Retinal pigment epithelial cell (primary cell): ENCODE results near the gene PER2.
A peak's percentile ranks its signal among the peaks of the same experiment; 100 is the strongest.
"Not testable (repeated sequence)": the region's sequence is repeated elsewhere in the genome, so short reads cannot be mapped to it uniquely, and the experiment has no call there.

Experiments
- DNase-seq: peaks from one replicate; pipeline ENCODE4 v3.0.0-alpha.2; 2010; ENCODE audit warnings: low read depth
- H3K4me3 ChIP-seq: 2 replicates; pipeline ENCODE4 v1.5.1; 2011; ENCODE audit warnings: mild to moderate bottlenecking, low read length, control low read depth, moderate library complexity
- CTCF ChIP-seq: conservative IDR thresholded peaks from 2 replicates; pipeline ENCODE4 v1.5.1; 2011; ENCODE audit warnings: low read depth, low read length, control low read depth, inconsistent platforms

The PER2 gene

GRCh38 chr2:238279324-238279682 lies 9.1 kb downstream of the PER2 start:
- H3K4me3 ChIP-seq, result no peak overlapping the region
- TF ChIP-seq CTCF, result no peak

GRCh38 chr2:238278626-238279323 lies 9.6 kb downstream of the PER2 start:
- DNase-seq, result no peak
- no peak overlapping the region for H3K4me3 ChIP-seq
- no peak for TF ChIP-seq CTCF

More at GRCh38 chr2:238279324-238279682, 9.1 kb downstream of the PER2 start:
- no peak for DNase-seq

DNA sequence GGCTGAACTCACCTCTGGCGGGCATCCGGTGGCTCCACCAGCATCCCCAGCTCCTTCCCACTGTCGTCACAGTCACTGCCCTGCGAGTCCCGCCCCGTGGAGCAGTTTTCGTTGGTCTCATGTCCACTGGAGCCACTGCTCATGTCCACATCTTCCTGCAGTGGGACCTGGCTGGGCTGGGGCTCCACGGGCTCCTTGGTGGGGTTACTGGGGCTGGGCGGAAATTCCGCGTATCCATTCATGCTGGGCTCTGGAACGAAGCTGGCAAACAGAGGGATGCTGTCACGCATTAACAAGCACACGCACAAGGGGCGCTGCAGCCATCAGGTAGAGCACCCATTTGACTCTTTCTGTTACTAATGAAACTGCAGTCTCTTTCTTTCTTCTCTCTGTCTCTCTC lies 10.7 kb downstream of the PER2 start:
- no peak for DNase-seq
- peak; percentile 30 for TF ChIP-seq CTCF
- no peak overlapping the region for H3K4me3 ChIP-seq

DNA sequence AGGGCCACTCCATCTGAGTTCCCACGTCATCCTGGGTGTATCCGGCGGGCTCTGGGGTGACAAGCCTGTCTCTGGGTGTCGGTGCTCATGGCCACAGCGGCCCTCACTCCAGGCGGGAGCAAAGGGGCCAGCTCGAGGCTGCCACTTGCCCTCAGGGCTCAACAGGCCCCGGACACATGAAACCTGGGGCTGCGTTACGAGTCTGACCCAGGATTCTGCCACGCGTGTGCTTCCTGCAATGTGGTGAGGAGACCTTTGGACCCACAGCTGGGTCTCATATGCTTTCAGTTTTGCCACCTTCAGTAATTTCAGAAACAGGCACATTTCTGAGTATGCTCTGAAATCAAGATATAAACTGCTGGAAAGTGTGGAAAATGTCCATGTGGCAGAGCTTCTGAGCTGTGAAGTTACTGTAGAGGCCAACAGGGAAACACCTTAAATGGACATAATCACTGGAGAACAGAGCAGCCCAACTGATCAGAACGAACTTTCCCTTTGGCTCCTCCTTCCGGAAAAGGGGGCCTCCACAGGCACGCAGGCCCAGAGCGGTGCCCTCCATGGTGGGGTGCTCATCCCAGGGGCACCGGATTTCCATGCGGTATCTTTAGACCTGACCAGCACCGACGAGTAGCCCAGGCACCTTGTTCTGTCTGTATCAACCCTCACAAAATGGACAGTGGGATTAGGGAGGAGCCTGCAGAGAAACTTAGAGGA lies 14.1 kb downstream of the PER2 start:
- H3K4me3 ChIP-seq, result no peak overlapping the region
- no peak for TF ChIP-seq CTCF
- DNase-seq, result no peak

DNA sequence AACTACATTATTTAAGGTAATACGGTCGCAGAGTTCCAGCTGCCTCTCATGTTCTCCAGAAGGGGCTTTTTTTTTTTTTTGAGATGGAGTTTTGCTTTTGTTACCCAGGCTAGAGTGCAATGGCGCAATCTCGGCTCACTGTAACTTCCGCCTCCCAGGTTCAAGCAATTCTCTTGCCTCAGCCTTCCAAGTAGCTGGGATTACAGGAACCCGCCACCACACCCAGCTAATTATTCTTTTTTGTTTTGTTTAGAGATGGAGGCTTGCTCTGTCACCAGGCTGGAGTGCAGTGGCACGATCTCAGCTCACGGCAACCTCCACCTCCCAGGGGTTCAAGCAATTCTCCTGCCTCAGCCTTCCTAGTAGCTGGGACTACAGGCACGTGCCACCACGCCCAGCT lies 15.0 kb downstream of the PER2 start:
- DNase-seq, H3K4me3 ChIP-seq: not testable (repeated sequence)

GRCh38 chr2:238272156-238272555 lies 16.3 kb downstream of the PER2 start:
- TF ChIP-seq CTCF, result no peak
- DNase-seq, result no peak
- H3K4me3 ChIP-seq, result no peak overlapping the region

- not testable (repeated sequence) for DNase-seq, H3K4me3 ChIP-seq
These were observed 16.7 kb downstream of the PER2 start for GRCh38 chr2:238271686-238272085.

DNA sequence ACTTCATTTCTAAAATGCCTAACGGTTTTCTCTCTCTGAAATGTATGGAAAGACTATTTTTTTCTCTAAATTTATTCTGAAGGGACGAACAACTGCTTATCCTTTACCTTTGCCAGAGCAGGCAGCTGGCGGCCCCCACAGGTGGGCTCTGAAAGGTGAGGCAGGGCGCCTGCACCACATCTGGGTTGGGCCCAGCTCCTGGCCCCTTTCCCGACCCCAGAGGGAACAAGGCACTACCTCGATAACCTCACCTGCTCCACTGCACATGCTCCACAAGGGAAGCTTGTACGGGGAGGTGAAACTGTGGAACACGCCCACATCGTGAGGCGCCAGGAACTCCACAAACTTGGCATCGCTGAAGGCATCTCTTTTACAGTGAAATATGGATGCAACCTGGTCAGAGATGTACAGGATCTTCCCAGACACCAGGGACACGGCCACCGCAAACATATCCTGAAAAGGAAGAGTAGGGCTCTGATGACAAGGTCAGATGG lies 17.3 kb downstream of the PER2 start:
- DNase-seq, result no peak
- H3K4me3 ChIP-seq, result no peak overlapping the region
- TF ChIP-seq CTCF, result no peak
